Erythroblast (primary cell): ENCODE results near the gene MYL6B.
A peak's percentile ranks its signal among the peaks of the same experiment; 100 is the strongest.

Source experiments
- GATA1 ChIP-seq: IDR thresholded peaks from 2 replicates; pipeline ENCODE4 v1.6.1; 2011; ENCODE audit warnings: low read depth, mild to moderate bottlenecking, control low read depth, low read length, moderate library complexity
- POLR2A ChIP-seq: IDR thresholded peaks from 2 replicates; pipeline ENCODE4 v1.6.1; 2011; ENCODE audit warnings: mild to moderate bottlenecking, low read length

DNA sequence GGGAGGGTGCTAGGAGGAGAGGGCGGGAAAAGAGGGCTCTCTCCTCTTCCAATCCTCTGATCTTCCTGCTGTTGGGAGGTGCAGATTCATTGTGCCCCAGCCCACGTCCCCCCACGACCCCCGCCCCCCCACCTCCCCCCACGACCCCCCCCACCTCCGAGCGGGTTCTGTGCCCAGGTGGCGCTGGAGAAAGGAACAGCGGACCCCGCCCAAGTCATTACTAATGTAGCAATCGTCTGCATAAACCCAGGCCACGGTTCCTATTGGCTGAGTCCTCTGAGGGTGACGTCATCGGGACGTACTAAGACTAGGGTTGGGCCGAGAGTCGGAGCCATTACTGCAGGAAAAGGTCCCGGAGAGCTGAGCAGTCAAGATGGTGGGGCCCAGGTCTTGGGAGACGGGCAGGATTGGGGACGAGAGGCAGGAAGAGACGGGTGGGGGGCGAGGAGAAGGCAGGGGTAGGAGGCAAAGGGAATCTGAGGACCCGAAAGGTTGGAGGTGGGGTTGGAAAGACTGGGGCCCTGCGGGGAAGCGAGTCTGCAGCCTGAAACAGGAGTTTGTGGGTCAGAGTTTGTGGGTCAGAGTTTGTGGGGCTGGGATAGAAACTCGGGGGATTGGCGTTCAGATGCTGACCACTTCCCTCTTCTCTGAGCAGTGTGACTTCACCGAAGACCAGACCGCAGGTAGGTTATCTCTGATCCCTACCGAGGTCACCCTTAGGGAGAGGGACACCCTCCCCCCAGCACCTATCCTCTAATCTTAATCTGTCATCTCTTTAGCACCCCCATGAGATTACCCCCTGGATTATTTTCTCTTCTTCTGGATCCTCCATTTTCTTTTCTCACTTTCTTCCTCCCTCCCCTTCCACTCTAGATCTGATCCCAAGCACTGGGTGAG lies 5.9 kb downstream of the MYL6B start, which contains the start of gene MYL6:
- TF ChIP-seq POLR2A = peak; percentile 98
- no peak for TF ChIP-seq GATA1
